Measurements from ENCODE around the gene ARGLU1.

The ARGLU1 gene

DNA sequence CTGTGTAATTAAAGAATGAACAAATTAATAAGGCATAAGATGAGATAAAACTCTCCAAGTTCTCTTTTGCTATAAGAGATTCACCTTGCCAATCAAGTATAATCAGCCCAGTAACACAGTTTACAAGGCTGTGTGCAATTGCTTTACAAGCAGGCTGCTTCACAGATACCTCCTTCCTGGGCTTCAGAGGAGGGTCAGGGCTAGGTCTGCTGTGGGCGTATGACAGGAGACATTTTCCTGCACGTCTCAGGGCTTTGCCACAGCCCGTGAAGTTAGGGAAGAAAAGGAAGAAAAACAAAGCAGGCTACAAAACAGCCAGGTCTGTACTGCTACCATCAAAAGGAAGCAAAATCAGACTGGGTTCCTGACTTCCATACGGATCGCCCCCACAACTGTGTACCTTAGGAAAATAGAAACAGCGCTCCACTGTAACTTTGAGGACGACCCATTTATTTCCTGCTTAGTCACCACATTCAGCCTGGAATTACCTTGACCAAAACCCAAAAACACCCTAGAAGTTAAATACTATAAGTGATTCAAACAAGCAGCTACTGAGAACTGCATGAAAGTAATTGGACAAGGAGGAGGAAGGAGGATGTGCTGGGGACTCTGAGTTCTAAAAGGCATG lies 44.9 kb downstream of the ARGLU1 start:
- DNase-seq, result no peak

GRCh38 chr13:106522112-106522705 lies 45.7 kb downstream of the ARGLU1 start:
- no peak for DNase-seq

DNA sequence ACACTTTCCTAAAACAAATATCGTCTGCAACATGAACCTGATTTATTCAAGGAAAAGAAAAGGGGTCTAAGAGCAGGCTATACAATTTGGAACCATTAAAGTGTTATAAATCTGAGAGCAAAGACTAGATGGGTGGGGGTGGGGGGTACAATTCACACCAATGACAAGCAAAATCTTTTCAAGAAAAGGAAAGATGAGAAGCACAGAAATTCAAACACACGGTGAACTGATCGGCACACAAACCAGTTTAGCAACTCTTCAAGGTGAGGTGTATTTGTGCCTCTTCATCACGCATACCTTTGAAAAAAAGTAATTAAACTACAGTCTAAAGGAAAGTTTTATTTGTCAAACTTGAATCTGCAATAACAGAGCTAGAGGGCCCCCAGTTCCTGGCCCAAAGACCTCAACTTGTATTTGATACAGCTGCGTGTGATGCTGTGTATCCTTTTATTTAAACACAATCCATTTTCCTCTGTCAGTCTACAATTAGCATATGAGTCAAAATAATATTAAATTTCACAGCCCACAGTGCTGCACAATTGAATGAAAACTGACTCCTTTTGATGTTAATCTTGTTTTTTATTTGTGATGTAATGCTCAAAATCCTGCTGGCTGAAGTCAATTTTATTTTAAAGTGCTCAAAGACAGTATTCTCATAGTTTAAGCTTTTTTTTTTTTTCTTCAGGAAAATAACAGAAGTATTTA lies 46.7 kb downstream of the ARGLU1 start:
- no peak for DNase-seq

- DNase-seq, result no peak
Measured at GRCh38 chr13:106520251-106521054, 47.5 kb downstream of the ARGLU1 start.

DNA sequence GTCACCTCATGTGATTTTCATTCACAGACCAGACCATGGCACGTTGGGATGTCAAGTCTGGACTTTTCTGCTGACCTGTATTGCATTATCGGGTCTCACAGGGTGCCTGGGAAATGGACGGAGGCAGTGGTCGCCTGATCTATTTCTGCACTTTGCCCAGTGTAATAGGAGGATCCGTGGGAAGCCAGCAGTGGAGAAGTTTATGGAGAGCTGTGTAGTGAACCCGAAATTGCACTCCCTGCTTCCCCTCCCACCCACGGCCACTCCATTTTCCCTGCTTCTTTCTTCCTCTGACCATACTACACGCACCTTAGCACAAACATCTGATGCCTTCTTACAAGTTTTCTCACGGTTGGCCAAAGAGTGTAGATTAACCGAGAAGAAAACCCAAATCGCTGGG lies 49.4 kb downstream of the ARGLU1 start:
- DNase-seq, result no peak

- no peak for DNase-seq
Measured at GRCh38 chr13:106517109-106517847, 50.7 kb downstream of the ARGLU1 start.

GRCh38 chr13:106515635-106516254 lies 52.2 kb downstream of the ARGLU1 start:
- DNase-seq, result no peak

- DNase-seq, result no peak
Measured at GRCh38 chr13:106514928-106515634, 52.9 kb downstream of the ARGLU1 start.

- no peak for DNase-seq
Measured at GRCh38 chr13:106513025-106513983, 54.6 kb downstream of the ARGLU1 start.

DNA sequence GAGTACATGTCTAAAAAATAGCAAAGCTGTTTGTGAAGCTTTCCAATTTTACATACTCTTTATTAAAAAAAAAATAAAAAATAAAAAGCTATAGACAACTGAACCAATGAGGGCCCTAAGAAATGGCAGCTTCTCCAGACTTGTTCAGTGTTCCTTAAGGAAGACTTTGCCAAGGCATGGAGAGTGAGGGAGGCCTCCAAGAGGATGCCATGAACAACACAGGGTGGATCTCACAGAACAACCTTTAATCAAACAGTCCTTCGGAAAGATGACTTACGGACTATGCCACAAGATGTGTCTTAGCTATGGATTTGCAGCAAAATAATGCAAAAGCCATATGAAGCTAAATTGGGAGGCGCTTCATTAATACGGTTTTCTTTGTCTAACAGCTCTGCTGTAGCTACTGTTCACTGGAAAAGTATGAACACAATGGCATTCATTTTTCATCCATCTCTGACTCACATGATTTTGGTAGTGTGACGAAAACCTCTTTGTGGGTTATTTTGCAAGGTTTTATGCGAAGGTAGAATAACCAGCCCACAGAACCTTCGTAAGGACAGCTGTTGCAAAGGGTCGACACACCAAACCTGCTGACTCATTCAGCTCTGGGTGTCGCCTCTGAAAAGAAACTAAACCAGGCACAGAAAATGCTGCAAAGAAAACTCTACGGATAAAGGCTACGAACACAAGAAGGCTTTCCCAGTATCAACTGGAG lies 60.2 kb downstream of the ARGLU1 start:
- DNase-seq, result no peak

GRCh38 chr13:106506286-106506685 lies 61.7 kb downstream of the ARGLU1 start:
- no peak for DNase-seq

DNA sequence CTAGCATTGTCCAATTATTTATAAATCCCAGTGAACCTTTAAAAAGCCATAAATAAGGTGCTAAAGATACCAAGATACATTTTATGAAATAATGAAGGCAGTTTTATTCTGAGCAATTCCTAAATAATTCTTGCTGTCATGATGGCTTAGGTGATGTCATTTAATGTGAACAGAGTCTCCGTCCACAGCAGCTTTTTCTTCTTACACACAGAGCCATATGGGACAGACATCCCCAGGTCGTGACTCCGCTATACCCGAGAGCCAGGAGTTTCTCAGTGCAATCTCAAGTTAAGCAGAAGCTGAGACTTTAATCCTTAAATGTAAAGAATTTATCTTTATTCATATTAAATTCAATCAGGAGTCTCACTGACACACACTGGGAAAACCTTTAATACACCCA lies 62.2 kb downstream of the ARGLU1 start:
- DNase-seq, result no peak

DNA sequence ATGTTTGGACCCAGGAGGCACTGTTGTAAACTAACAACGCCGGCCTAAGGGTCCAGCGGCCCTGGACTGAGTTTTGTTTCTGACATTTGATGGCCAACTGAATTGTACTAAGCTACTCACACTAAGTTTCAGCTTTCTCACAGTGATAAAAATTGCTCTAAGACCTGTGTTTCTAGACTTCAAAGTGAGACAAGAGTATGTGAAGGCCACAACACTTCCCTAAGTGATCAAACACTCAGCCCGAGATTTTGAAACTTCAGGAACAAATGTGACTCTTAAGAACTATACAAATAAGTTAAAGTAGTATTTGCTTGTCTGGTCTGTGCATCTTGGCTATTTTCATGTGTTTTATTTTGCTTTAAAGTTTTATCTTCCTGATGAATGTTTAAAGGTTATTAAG lies 62.6 kb downstream of the ARGLU1 start:
- DNase-seq, result no peak

DNA sequence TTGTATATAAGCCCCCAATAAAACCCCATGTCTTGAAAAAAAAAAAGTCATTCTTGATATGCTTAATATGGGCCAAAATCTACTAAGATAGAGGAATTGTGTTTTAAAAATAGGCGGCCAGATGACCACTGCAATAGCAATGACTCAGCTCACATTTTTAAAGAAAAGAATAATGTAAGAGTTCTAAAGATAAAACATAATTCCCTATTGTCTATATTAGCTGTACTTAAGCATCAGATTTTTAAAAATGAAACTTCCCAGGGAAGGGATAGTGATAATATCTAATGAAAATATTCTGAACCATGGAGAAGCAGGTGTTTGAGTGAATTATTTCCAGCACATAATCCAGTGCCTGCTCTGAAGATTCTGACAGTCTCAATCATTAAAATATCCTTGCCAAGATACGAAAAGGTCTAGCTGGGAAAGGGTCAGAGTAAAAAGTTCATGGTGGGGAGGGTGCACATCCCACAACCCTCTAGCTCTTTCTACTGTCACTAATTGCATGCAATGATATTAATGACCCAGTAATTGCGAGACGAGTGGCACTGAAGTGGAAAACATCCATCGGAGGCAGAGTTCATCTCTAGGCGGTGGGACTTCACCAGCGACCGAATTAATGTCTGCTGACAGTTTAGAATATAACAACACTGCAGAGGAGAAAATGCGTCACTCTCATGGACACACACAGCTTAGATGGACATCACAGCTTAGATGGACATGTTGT lies 64.0 kb downstream of the ARGLU1 start:
- DNase-seq, result no peak

DNA sequence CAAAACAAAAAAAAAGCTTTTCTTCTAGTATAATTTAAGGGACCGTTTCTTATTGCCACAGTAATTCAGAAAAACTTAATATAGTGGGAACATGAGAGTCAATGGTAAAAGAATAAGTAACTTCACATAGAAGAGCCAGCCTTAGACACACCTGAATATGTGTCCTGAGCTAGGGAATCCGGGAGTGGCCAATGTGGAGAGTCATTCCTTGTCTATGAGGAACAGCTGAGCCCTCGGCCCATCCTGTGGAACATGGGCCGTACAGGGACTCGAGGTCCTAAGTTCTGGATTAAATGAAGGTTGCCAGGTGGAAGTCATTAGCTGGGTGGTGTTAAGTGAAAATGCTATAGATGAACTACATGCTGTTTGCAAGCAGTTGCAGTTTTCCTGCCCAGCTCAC lies 64.7 kb downstream of the ARGLU1 start:
- no peak for DNase-seq

DNA sequence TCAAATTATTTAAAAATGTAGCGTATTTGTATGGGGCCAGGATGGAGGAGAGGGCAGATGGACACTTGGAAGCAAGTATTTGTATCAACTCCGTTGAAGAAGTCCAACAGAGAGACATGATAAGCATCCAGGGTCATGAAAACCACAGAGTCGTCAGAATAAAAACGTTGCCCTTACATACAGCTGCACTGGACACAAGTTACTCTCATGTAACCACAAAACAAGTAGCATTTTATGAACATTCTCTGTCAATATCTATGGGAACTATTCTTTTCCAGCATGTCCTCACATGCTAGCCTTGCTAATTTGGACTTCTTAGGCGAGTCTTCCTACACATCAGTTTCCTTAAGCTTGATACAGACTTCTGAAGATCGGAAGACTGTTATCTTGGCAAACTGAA lies 67.5 kb downstream of the ARGLU1 start:
- DNase-seq, result no peak

GRCh38 chr13:106499896-106500295 lies 68.0 kb downstream of the ARGLU1 start:
- DNase-seq, result no peak

- no peak for DNase-seq
Measured at GRCh38 chr13:106499113-106499512, 68.8 kb downstream of the ARGLU1 start.

GRCh38 chr13:106498571-106498970 lies 69.4 kb downstream of the ARGLU1 start:
- DNase-seq, result no peak

All from stimulated activated CD4-positive, alpha-beta T cell treated with anti-CD3 and anti-CD28 coated beads, Interleukin-2, amount 100 ng/mL, for 24 hours (primary cell).